H9 (cell line): Measurements from ENCODE around the gene HAND2. TPM values are rescaled to one million over a fixed set of nuclear protein-coding genes. Genes with fewer than 3 reads are reported as not detected.
A peak's percentile ranks its signal among the peaks of the same experiment; 100 is the strongest.

ENCODE experiments used
- DNase-seq: peaks from one replicate; pipeline ENCODE4 v3.0.0-alpha.2; 2017
- H2AFZ ChIP-seq: one replicate; pipeline ENCODE4 v1.6.1; 2013; ENCODE audit warnings: mild to moderate bottlenecking, low read length, control low read depth, moderate library complexity
- H2AK5ac ChIP-seq: 2 replicates; pipeline ENCODE4 v1.6.1; 2013; ENCODE audit warnings: low read length, control low read depth, mixed read lengths; ENCODE audit not compliant: insufficient read length
- H2BK120ac ChIP-seq: one replicate; pipeline ENCODE4 v1.6.1; 2013; ENCODE audit warnings: low read depth, mild to moderate bottlenecking, low read length, control low read depth, inconsistent platforms; ENCODE audit not compliant: poor library complexity, severe bottlenecking
- H2BK12ac ChIP-seq: 2 replicates; pipeline ENCODE4 v1.6.1; 2013; ENCODE audit warnings: low read length, control low read depth, mixed read lengths, low read depth; ENCODE audit not compliant: insufficient read length
- H2BK15ac ChIP-seq: 2 replicates; pipeline ENCODE4 v1.6.1; 2013; ENCODE audit warnings: low read depth, low read length, control low read depth
- H2BK20ac ChIP-seq: one replicate; pipeline ENCODE4 v1.6.1; 2013; ENCODE audit warnings: low read depth, mild to moderate bottlenecking, low read length, control low read depth, inconsistent platforms; ENCODE audit not compliant: poor library complexity, severe bottlenecking
- H2BK5ac ChIP-seq: 2 replicates; pipeline ENCODE4 v1.6.1; 2013; ENCODE audit warnings: low read length, control low read depth, mixed read lengths; ENCODE audit not compliant: insufficient read length
- H3K14ac ChIP-seq: 2 replicates; pipeline ENCODE4 v1.6.1; 2013; ENCODE audit warnings: low read length, control low read depth; ENCODE audit not compliant: insufficient read depth
- H3K18ac ChIP-seq: 2 replicates; pipeline ENCODE4 v1.6.1; 2013; ENCODE audit warnings: low read depth, mild to moderate bottlenecking, mixed read lengths, low read length, control low read depth; ENCODE audit not compliant: insufficient read length
- H3K23ac ChIP-seq: 2 replicates; pipeline ENCODE4 v1.6.1; 2013; ENCODE audit warnings: low read length, control low read depth, mixed read lengths, low read depth; ENCODE audit not compliant: insufficient read length
- H3K23me2 ChIP-seq: 2 replicates; pipeline ENCODE4 v1.6.1; 2013; ENCODE audit warnings: low read depth, mild to moderate bottlenecking, mixed read lengths, low read length, control low read depth; ENCODE audit not compliant: insufficient read length, poor library complexity, severe bottlenecking
- H3K27ac ChIP-seq: 2 replicates; pipeline ENCODE4 v1.5.1; 2013; ENCODE audit warnings: low read length, control low read depth, mixed read lengths, low read depth; ENCODE audit not compliant: insufficient read length
- H3K27me3 ChIP-seq: 2 replicates; pipeline ENCODE4 v1.6.1; 2013; ENCODE audit warnings: low read length, control low read depth, inconsistent platforms; ENCODE audit not compliant: insufficient read depth
- H3K4ac ChIP-seq: 2 replicates; pipeline ENCODE4 v1.6.1; 2013; ENCODE audit warnings: low read depth, mild to moderate bottlenecking, control low read depth, inconsistent platforms, low read length, moderate library complexity
- H3K4me1 ChIP-seq: 2 replicates; pipeline ENCODE4 v1.6.1; 2013; ENCODE audit warnings: low read length, control low read depth, inconsistent platforms; ENCODE audit not compliant: insufficient read depth
- H3K4me2 ChIP-seq: 2 replicates; pipeline ENCODE4 v1.6.1; 2013; ENCODE audit warnings: low read length, control low read depth, mixed read lengths; ENCODE audit not compliant: insufficient read length, insufficient read depth
- H3K56ac ChIP-seq: 2 replicates; pipeline ENCODE4 v1.6.1; 2013; ENCODE audit warnings: low read depth, mild to moderate bottlenecking, mixed read lengths, low read length, control low read depth; ENCODE audit not compliant: insufficient read length
- H3K79me1 ChIP-seq: 2 replicates; pipeline ENCODE4 v1.6.1; 2013; ENCODE audit warnings: low read depth, mild to moderate bottlenecking, moderate library complexity, low read length, control low read depth, inconsistent platforms; ENCODE audit not compliant: insufficient read depth, poor library complexity, severe bottlenecking
- H3K79me2 ChIP-seq: 2 replicates; pipeline ENCODE4 v1.6.1; 2013; ENCODE audit warnings: low read length, control low read depth, inconsistent platforms; ENCODE audit not compliant: insufficient read depth
- H3K9ac ChIP-seq: 2 replicates; pipeline ENCODE4 v1.6.1; 2013; ENCODE audit warnings: low read length, control low read depth, mixed read lengths; ENCODE audit not compliant: insufficient read length; ENCODE audit errors: extremely low read depth
- H3K9me3 ChIP-seq: one replicate; pipeline ENCODE4 v1.6.1; 2013; ENCODE audit warnings: low read depth, low read length, inconsistent platforms; ENCODE audit not compliant: control insufficient read depth
- H3T11ph ChIP-seq: one replicate; pipeline ENCODE4 v1.6.1; 2013; ENCODE audit warnings: mild to moderate bottlenecking, low read length, control low read depth, inconsistent platforms
- H4K20me1 ChIP-seq: one replicate; pipeline ENCODE4 v1.6.1; 2013; ENCODE audit not compliant: control insufficient read depth, insufficient read length, insufficient read depth
- H4K5ac ChIP-seq: 2 replicates; pipeline ENCODE4 v1.6.1; 2013; ENCODE audit warnings: low read depth, mild to moderate bottlenecking, mixed read lengths, low read length, control low read depth; ENCODE audit not compliant: insufficient read length
- H4K8ac ChIP-seq: replicated peaks from 2 replicates; pipeline ENCODE4 v1.6.1; 2013; ENCODE audit warnings: low read length, control low read depth, mixed read lengths, low read depth; ENCODE audit not compliant: insufficient read length
- H4K91ac ChIP-seq: 2 replicates; pipeline ENCODE4 v1.6.1; 2013; ENCODE audit warnings: low read depth, mild to moderate bottlenecking, moderate library complexity, mixed read lengths, low read length, control low read depth; ENCODE audit not compliant: insufficient read length
- H3K27ac Mint-ChIP-seq, 3 experiments: 2 replicates in 2 of 3; 3 replicates in 1 of 3; pipeline ENCODE4 v1.8.0; 2020 to 2021; ENCODE audit warnings: mixed read lengths in 3 of 3, mild to moderate bottlenecking in 1 of 3, moderate library complexity in 1 of 3
- H3K27me3 Mint-ChIP-seq: 2 replicates; pipeline ENCODE4 v1.8.0; 2021; ENCODE audit warnings: low read depth, mild to moderate bottlenecking, moderate library complexity, mixed read lengths
- H3K36me3 Mint-ChIP-seq, 3 experiments: 2 replicates in 2 of 3; 3 replicates in 1 of 3; pipeline ENCODE4 v1.8.0; 2020 to 2021; ENCODE audit warnings: low read depth in 3 of 3, mixed read lengths in 3 of 3; ENCODE audit not compliant: insufficient read depth in 1 of 3
- H3K4me1 Mint-ChIP-seq, 2 experiments: 2 replicates each; pipeline ENCODE4 v1.8.0; 2020; ENCODE audit warnings: mixed read lengths in 2 of 2
- H3K4me3 Mint-ChIP-seq, 2 experiments: 2 replicates in 1 of 2; 3 replicates in 1 of 2; pipeline ENCODE4 v1.8.0; 2020 to 2021; ENCODE audit warnings: mild to moderate bottlenecking in 2 of 2, mixed read lengths in 2 of 2, moderate library complexity in 1 of 2
- H3K9me3 Mint-ChIP-seq, 2 experiments: 2 replicates in 1 of 2; 3 replicates in 1 of 2; pipeline ENCODE4 v1.8.0; 2020; ENCODE audit warnings: mild to moderate bottlenecking in 2 of 2, mixed read lengths in 2 of 2, moderate library complexity in 1 of 2
- total RNA-seq: library from RNA; stranded (reverse); gene quantifications from 2 replicates; pipeline ENCODE4 v1.2.1, GENCODE V29; 2021
- TF ChIP-seq, protein P1 (sequence below): fragments of 200-600 bp; sonication (generic); conservative IDR thresholded peaks from 3 replicates; pipeline ENCODE4 v1.8.0; 2021; ENCODE audit warnings: antibody characterized with exemption, mild to moderate bottlenecking

The HAND2 gene
- total RNA-seq, 1 experiment from 2014 or later = not detected

DNA sequence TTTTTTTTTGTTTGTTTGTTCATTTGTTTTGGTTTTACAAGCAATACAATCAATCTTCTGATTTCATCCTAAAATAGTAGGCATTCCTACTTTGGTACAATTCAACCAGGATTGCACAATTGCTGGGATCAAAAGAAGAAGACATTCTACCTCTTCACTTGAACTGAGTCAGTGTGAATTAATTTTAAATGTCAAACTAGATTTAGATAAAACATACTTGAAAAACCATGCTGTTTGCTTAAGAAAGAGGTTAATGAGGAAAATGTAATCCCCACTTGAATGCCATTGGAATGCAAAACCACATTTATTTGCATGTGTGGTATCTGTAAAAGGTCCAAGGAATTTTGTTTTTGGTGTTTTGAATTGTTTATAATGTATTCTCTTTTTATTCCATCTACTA is 40.5 kb downstream of the HAND2 start:
- H3K9me3 ChIP-seq = no peaks in the 10 kb centered on the region
- H3K23me2 ChIP-seq = peaks cover 4% of the 10 kb centered on the region
- H4K91ac ChIP-seq = no peak overlapping the region
- H2BK12ac ChIP-seq = no peak overlapping the region
- no peak overlapping the region for H2AK5ac ChIP-seq
- H3K79me1 ChIP-seq = no peaks in the 10 kb centered on the region
- H3K4me2 ChIP-seq = no peak overlapping the region
- H3K27ac ChIP-seq = no peak overlapping the region
- no peak overlapping the region for H3K18ac ChIP-seq
- H3K56ac ChIP-seq = no peak overlapping the region
- H3K79me2 ChIP-seq = no peaks in the 10 kb centered on the region
- H4K8ac ChIP-seq = no peak overlapping the region
- no peaks in the 10 kb centered on the region; the same call in 1 of the 2 replicates for H3K4me1 ChIP-seq
- H3K27me3 ChIP-seq = peaks cover 4% of the 10 kb centered on the region; the same call in 1 of the 2 replicates
- H2BK15ac ChIP-seq = no peak overlapping the region
- H3K4me1 Mint-ChIP-seq = peaks cover 31 to 36% of the 10 kb centered on the region in 2 experiments
- no peak overlapping the region for H2BK120ac ChIP-seq
- H3K36me3 Mint-ChIP-seq = peaks cover 0 to 4% (median 4%) of the 10 kb centered on the region in 3 experiments; a peak in 2 of 7 replicates
- no peaks in the 10 kb centered on the region for H4K20me1 ChIP-seq
- no peak overlapping the region for H3K14ac ChIP-seq
- no peak overlapping the region for H4K5ac ChIP-seq
- no peak overlapping the region for H2BK20ac ChIP-seq
- no peak overlapping the region for H3K9ac ChIP-seq
- H3K27ac Mint-ChIP-seq = peak overlapping the region in 1 of 3 experiments; percentile 36; a peak in 1 of 7 replicates
- no peak overlapping the region for H2AFZ ChIP-seq
- no peak overlapping the region for H3T11ph ChIP-seq
- TF ChIP-seq, protein P1, sequence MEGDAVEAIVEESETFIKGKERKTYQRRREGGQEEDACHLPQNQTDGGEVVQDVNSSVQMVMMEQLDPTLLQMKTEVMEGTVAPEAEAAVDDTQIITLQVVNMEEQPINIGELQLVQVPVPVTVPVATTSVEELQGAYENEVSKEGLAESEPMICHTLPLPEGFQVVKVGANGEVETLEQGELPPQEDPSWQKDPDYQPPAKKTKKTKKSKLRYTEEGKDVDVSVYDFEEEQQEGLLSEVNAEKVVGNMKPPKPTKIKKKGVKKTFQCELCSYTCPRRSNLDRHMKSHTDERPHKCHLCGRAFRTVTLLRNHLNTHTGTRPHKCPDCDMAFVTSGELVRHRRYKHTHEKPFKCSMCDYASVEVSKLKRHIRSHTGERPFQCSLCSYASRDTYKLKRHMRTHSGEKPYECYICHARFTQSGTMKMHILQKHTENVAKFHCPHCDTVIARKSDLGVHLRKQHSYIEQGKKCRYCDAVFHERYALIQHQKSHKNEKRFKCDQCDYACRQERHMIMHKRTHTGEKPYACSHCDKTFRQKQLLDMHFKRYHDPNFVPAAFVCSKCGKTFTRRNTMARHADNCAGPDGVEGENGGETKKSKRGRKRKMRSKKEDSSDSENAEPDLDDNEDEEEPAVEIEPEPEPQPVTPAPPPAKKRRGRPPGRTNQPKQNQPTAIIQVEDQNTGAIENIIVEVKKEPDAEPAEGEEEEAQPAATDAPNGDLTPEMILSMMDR = no peak
- no peak overlapping the region for H3K4ac ChIP-seq
- no peak for DNase-seq
- peaks cover 0 to 2% of the 10 kb centered on the region in 2 experiments; a peak in 1 of 5 replicates for H3K9me3 Mint-ChIP-seq
- H3K27me3 Mint-ChIP-seq = peaks cover 31% of the 10 kb centered on the region
- peak overlapping the region in 1 of 2 experiments; percentile 46; a peak in 2 of 5 replicates for H3K4me3 Mint-ChIP-seq
- no peak overlapping the region for H3K23ac ChIP-seq
- H2BK5ac ChIP-seq = no peak overlapping the region
